Measurements from ENCODE around the gene SYT17.

The SYT17 gene

DNA sequence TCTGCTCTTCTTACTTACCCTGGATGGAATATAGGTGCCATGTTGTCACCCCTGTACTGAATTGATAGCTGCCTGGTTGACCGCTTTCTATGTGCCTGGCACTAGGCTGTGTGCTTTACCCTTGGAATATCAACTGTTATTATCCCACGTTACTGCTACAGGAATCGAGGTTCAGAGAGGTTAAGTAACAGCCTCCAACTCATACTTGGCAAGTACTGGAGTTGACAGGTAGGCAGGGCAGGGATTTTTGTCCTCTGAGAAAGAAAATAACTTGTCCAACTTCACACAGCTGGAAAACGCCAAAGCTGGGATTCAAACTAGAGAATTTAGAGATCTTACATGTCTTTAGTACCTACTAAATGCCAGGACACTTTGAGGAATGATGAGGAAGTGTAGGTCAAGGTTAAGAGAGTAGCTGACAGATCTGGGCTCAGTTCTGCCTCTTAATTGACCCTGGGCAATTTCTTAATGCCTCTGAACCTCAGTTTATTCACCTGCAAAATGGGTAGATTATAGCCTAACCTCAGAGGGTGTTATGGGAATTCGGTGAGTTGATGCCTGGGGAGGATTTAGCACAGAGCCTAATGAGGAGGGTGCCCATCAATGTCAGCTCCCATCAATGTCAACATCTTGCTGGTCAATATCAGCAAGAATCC, 28.5 kb upstream of the SYT17 start:
- no peak for DNase-seq (ENCODE audit: low spot score)

DNA sequence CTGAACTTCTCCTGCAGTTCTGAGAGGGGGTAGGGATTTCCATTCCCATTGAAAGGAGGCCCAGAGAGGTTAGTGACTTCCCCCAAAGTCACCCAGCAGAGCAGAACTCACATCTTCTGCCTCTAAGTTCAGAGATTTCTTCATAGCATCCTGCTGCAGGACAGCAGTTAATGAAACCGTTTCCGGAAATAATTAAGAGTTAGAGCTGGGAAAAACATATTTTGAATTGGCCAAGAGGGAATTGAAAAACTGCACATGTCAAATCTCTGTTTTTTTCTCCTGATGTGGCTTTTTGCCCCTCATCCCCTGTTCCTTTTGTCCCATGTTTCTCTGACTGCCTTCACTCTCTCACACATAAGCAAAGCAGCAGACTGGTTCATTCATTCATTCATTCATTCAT, 27.6 kb upstream of the SYT17 start:
- DNase-seq (ENCODE audit: low spot score) = no peak

DNA sequence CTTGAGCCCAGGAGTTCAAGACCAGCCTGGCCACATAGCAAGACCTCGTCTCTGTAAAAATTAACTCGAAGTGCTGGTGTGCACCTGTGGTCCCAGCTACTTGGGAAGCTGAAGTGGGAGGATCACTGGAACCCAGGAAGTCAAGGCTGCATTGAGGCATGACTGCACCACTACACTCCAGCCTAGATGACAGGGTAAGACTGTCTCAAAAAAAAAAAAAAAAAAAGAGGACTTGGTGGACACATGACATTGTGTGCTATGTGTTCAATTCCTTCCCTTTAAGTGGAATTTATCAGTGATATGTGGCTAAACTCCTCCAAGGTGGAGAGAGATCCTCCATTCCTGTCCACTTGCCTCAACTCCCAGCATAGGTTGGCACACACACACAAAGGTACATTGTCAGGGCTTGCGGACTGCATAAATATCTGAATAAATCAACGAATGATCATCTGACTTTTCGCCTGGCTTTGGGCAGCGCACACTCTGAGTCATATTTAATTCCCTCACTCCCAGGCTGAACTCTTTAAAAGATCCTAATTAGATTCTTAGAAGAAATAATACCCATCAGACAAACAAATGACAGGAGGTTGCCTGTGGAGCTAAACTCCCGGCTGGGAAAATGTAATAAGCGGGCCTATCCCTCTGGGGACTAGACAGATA, 25.0 kb upstream of the SYT17 start:
- no peak for DNase-seq (ENCODE audit: low spot score)

DNA sequence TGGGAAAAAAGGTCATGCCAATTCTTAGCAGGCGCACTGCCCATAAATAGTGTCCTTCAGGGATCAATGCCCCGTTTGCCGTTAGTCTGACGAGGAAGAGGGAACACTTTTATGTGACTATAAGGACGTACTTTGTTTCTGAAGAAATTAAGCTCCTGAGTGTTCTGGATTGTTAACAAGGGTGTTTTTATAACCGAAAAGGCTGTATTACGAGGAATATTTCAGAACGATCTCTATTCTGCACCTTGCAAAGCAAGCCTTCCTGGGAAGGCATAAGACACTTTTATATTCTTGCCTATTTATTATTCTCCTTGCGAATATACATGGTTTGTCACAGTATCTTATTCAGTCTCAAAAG, 24.5 kb upstream of the SYT17 start:
- no peak for DNase-seq (ENCODE audit: low spot score)

DNA sequence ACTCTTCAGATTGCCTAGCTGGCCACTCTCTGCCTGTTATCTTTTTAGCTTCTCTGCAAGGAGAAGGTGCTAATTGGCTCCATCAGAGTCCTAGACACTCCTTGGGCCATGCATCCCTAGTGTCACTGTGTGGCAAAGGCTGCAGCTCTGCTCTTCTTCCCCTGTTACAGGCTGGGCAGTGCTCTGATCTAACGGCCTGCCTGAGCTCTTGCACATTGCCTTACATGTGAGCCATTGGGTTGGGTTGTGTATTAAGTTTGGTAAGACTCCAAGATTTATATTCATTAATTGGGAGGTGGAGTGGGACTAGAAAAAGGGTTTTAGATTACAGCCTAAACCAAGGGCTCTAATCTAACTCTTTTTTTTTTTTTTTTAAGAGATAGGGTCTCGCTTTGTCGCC, 23.0 kb upstream of the SYT17 start:
- no peak for DNase-seq (ENCODE audit: low spot score)

DNA sequence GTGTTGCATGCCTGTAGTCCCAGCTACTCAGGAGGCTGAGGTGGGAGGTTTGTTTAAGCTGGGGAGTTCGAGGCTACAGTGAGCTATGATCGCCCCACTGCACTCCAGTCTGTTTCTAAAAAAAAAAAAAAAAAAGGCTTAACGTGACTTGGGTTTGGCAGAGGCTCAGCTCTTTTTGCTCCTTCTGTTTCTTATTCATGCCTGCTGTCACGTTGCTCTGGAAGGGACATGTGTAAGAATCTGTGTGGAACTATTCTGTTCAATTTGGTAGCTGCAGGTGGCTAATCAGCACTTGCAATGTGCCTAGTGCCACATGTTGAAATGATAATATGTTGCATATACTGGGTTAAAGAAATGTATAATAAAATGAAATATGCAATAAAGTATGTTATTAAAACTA, 20.9 kb upstream of the SYT17 start:
- DNase-seq (ENCODE audit: low spot score) = no peak

DNA sequence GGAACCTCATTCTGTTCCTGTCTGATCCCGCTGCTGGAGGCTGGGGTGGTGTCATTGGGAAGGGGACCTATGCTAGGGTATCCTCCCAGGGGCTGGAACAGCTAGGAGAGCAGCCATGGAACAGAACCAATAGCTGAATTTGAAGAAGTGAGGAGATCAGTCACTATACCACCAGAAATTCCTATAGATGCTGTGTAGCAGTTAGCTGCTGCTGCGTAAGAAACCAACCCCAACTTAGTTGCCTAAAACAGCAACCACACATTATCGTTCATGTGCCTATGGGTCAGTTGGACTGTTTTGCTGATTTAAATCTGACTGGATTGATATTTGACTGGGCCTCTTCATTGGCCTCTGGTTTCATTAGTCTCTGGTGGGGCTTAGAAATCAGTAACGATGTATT, 20.4 kb upstream of the SYT17 start:
- no peak for DNase-seq (ENCODE audit: low spot score)

DNA sequence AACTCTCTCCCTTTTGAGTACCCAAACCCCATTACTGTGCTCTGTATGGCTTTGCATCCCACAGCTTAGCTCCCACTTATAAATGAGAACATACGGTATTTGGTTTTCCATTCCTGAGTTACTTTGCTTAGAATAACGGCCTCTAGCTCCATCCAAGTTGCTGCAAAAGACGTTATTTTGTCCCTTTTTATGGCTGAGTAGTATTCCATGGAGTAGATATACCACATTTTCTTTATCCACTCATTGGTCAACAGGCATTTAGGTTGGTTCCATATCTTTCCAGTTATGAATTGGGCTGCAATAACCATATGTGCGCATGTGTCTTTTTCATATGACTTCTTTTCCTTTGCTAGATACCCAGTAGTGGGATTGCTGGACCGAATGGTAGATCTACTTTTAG, 19.9 kb upstream of the SYT17 start:
- DNase-seq (ENCODE audit: low spot score) = no peak

DNA sequence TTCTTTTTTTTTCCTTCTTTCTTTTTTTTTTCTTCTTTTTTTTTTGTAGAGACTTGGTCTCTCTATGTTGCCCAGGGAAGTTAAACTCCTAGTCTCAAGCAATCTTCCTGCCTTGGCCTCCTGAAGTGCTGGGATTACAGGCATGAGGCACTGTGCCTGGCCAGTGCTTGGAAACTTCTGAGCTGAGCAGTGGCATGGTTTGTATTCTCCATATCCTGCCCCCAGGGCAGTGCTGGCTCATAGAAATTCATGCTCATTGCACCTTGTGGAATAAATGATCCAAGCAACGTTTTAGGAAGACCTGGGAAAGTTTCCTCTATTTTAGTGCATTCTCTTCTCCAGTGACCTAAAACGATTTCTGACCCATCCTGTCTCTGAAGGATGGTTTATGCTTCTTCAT, 16.7 kb upstream of the SYT17 start:
- DNase-seq (ENCODE audit: low spot score) = no peak

DNA sequence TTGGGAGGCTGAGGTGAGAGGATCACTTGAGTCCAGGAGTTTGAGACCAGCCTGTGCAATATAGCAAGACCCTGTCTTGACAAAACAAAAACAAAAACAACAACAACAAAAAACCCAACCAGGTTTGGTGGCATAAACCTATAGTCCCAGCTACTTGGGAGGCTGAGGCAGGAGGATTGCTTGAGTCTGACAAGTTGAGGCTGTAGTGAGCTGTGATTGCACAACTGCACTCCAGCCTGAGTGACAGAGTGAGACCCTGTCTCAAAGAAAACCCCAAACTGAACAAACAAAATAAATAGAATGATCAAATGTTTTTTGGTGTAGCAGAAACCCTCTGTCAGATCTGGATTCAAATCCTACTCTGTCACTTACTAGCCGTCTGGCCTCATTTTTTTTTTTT, 16.0 kb upstream of the SYT17 start:
- no peak for DNase-seq (ENCODE audit: low spot score)

DNA sequence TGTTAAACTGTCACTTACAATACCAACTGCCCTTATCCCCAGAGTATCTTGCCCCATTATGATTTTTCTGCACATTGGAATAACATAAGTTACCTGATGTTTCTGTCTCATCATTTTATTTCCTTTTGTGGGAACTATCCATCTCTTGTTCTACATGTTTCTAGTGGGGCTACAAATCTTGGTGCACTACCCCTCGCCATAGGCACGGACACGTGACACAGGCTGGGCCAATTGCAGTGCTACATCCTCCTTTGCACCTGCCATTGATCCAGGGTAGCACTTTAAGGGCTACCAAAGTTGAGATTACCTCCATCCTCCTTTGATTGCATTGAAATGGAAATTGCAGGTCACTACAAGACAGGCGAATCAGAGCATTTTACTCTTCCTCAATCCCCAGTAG, 14.2 kb upstream of the SYT17 start:
- no peak for DNase-seq (ENCODE audit: low spot score)

DNA sequence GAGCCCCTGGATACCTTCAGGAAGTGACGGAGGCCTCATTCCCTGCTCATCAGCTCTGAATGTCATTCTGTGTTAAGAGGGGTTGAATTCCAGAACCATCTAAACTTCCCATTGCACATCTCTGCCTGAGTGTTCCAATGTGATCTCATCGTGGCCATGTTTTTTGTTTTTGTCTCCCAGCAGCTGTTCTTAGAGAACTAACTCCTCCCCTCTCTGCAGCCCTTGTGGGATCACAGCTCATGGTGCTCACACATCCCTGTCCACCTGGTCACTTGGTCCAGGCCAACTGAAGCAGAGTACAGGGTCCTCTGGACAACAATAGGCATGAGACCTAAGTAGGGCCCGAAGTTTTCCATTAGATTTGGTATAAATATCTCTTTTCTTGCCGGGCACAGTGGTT, 6.0 kb upstream of the SYT17 start:
- no peak for DNase-seq (ENCODE audit: low spot score)

DNA sequence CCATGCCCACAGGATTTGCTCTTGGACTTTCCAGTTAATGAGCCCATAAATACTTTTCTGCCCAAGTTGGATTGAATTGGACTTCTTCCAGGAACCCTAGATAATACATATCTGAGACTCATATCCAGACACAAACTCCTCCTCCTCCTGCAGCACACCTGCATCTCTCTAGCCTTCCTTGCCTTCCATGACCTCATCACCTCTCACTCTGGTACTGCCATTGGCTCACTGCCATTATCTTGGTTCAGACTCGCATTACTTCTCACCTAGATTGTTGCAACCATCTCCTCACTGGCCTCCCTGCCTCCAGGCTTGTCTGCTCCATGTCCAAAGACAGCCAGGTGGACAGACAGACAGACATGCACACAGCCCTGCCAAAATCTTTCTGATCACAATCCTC, 4.8 kb upstream of the SYT17 start:
- DNase-seq (ENCODE audit: low spot score) = no peak

DNA sequence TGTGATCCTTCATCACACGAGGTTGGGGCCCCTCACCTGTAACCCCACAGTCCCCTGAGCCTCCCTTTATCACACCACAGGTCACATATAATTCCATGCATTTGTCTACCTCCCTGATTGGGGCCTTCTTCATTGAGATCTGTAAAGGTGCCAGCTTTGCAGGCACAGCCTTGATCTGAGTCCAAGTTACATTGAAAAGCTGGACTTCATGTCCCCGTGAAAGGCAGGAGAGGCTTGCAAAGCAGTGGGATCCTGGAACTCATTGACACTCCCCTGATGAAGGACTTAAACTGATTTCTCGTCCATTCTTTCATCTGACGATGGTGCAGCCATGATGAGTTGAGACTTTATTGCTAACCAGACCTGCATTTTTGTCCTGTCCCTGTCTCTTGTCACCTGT, 3.8 kb upstream of the SYT17 start:
- no peak for DNase-seq (ENCODE audit: low spot score)

DNA sequence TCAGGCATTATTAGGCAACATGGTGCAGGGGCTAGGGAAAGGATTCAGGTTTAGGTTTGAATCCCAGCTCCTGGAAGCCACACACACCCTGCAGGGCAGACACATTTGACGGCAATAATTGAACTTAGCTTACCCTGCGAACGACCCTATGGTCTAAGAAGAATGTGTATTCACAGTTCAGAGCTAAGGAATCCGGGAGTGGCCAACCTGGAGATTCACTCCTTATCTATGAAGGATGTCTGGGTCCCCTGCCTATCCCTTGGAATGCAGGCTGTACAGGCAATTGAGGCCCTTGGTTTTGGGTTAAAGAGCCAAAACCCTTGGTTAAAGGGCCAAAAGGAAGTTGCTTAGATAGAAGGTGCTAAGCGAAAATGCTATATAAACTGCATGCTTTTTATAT, 2.9 kb upstream of the SYT17 start:
- no peak for DNase-seq (ENCODE audit: low spot score)

DNA sequence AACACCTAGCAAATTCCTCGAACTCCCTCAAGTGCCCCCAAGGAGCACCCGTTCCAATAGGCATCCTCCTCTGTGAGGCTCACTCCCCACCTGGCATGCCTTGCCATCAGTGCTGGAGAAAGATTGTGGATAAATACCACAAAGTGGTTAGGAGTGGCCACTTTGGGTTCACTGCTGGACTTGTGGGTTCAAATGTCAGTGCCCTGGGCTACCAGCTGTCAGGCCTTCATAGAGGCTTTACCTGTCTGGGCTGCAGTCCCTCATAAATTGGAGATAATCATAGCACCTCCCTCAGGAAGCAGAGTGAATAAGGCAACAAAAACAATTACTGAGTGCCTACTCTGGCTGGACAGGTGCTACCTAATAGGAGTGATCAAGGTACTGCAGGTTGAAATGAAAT, 1.5 kb upstream of the SYT17 start:
- DNase-seq (ENCODE audit: low spot score) = no peak

DNA sequence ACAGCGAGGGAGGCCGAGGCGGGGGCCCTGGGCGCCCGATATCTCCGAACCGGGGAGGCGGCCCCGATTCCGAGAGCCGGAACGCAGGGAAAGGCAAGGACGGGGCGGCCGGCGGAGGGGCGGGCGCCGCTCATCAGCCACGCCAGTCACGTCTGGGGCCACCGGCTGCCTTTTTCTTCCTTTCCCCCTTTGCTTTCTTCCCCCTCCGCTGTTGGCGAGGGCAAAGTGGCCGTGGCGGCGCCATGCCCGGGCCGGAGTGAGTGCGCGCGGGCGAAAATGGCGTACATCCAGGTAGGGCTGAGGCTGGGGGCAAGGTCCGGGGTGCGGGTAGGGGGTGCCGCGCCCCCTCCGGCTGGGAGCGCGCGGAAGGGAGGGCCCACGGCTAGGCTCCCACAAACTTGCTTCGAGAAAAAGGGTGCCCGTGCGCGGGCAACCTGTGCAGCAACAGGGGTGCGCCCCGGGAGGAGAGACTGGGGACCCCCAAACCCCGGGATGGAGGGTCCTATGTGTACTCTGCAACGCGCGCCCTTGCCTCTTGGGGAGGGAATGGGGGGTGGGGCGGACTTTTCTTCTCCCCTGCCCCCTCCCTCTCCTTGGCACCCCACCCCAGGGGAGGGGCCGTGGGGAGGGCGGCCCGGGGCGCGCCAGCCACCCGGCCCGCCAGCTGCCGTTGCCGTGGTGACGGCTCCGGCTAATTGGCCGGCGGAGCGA, 486 bp downstream of the SYT17 start:
- peak; percentile 69 for DNase-seq (ENCODE audit: low spot score)

DNA sequence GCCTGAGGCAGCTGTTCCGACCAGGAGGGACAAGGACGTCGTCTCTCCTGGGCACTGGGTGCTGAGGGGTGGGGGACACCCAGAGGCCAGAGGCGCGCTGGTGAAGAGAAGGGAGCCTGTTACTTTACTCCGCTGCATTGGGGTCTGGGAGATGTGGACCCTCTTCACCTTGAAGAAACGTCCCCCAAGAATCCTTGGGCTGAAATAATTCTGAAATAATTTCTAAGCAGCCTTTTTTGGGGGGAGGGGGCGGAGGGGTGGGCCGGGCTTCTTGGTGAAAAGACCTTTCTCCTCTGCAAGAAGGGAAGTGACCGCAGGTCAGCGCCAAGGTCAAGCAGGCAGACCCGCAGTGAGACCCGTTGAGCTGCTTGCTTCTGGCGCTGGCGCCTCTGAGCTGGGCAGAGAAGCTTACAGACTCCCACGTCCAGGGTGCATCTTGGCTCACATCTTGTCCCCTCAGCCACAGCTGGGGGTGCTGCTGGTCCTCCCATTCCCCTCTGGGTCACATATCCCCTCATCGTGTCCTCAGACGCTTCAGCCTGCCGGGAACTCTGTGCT, 1.1 kb downstream of the SYT17 start:
- DNase-seq (ENCODE audit: low spot score) = no peak

DNA sequence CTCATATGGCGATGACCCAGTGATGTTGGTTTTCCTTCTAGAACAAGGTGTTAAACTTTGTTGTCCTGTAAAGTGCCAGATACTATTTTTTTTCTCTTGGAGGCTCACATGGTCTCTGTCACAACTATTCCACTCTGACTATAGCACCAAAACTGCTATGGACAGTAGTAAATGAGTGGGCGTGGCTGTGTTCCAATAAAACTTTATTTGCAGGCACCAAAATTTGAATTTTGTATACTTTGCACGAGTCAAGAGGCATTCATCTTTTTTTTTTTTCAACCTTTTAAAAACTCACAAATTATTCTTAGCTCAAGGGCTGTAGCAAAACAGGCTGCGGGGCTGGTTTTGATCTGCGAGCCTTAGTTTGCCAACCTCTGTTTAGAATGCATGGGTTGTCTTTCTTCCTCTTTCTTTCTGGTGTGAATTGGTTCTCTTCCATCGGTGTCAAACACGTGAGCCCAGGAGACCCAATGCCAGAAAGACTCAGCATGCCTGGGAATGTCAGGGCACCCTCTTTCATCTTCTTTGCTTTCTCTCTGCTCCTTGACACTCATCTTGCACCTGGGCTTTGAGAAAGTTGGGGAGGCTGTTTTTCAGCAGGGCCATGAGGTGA, 2.1 kb downstream of the SYT17 start:
- no peak for DNase-seq (ENCODE audit: low spot score)

DNA sequence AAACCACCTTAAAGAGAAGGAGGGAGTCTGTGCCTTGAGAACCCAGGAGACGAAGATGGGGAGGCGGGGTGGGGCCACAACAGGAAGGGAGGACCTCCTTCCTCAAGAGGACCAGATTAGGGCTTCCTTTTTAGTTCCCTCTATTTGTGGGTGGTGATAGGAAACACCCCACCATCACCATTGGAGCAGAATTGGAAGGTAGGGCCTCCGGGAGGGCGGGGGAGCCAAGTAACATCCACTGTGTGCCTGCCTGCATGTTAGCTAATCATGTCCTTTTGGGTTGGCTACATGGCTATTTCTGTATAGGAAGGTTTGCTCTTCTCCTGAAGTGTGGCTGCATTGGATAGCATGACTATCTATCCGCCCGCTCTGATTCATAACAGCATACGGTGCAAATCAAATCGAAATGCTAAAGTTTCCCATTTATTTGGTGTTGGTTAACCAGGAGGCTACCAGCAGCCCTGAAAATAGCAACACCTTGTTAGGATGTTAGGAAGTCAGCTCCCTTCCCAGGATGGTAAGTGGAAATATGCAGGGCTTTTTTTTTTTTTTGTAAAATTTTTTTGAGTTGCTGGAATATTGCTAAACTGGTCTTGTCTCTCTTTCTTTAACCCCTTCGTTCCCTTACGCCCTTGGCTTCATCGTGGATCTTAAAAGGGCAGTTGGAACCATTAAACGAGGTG, 4.2 kb downstream of the SYT17 start:
- DNase-seq (ENCODE audit: low spot score) = no peak

DNA sequence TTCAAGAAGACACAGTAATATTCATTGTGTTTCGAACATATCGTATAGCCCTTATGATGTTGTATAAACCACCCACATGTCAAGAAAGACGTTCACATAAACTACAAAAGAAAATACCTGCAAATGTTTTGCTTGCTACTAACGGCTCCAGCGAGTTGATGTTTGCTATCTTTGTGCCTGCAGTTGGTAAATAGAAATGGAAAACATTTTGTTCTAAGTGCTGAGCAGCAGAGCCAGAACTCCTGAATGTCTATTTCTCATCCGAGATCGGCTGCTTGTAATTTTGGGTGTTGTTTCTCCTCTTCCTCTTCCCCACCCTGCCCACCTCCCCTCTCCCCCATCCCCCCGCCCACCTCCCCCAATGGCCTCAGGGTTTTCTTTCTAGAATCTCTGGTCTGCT, 5.0 kb downstream of the SYT17 start:
- DNase-seq (ENCODE audit: low spot score) = no peak

DNA sequence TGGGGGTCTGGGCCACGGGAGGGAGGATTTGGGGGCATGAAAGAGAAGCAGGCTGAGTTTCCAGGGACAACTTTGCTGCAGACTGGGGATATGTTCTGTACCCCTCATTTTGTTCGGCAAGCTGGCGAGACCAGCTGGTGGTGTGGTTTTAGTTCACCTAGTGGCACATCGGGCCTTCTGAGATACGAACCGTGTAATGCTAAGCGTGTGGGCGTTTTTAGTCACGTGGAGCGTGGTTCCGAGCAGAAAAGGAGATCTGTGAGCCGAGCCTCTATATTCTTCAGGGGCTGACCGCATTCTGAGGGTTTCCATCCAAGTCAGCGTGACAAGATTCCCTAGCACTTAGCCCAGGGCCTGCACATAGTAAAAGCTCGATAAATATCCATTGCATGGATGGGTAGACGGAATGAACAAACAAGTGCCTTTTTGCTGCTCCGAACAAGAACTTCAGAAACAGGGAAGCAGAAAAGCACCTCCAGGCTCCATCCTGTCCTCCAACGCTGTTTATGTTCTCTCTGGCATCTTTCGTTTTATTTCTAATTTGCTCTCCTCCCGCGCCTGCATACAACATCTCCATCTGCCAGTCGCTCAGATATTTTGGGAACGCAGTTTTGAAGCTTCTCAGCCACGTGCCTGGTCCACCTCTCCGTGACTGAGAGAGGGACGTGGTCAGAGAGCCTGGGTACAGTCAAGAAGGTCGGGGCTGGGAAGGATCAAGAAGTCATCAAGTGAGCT, 5.8 kb downstream of the SYT17 start:
- no peak for DNase-seq (ENCODE audit: low spot score)
